Common myeloid progenitor, CD34-positive (primary cell): ENCODE results near the gene TIMELESS.

ENCODE experiments used
- CTCF ChIA-PET: fragments of 350-600 bp; sonication (Branson Sonifier 250); formaldehyde crosslinking; loops from one replicate; lab custom pipeline; 2021; ENCODE audit warnings: antibody characterized with exemption; lab: Charles Lee
- POLR2A ChIA-PET: fragments of 350-600 bp; sonication (Branson Sonifier 250); formaldehyde crosslinking; loops from one replicate; lab custom pipeline; 2021; ENCODE audit warnings: antibody characterized with exemption; lab: Charles Lee
- DNase-seq, 3 donors: peaks; one replicate each; pipeline versions ENCODE4 v3.0.0 to v3.0.0-alpha.2; 2013
- H3K27ac ChIP-seq, 2 experiments: 1 replicate in 1 of 2; 2 replicates in 1 of 2; pipeline ENCODE4 v1.7.0; 2013; ENCODE audit warnings: inconsistent platforms in 2 of 2, low read length in 2 of 2, mild to moderate bottlenecking in 2 of 2, low read depth in 1 of 2, moderate library complexity in 1 of 2; ENCODE audit not compliant: severe bottlenecking in 2 of 2, insufficient read depth in 1 of 2, poor library complexity in 1 of 2
- H3K27me3 ChIP-seq, 5 experiments: replicated peaks in 2 of 5; 1 replicate in 3 of 5; 2 replicates in 2 of 5; pipeline versions ENCODE4 v1.6.1 to v1.7.0; 2013; ENCODE audit warnings: low read length in 4 of 5, mild to moderate bottlenecking in 2 of 5, moderate library complexity in 2 of 5, inconsistent platforms in 1 of 5; ENCODE audit not compliant: insufficient read depth in 5 of 5, control insufficient read depth in 4 of 5
- H3K36me3 ChIP-seq, 4 experiments: 1 replicate in 2 of 4; 2 replicates in 2 of 4; pipeline versions ENCODE4 v1.6.1 to v1.7.0; 2013; ENCODE audit warnings: low read length in 3 of 4, control low read depth in 1 of 4, mild to moderate bottlenecking in 1 of 4; ENCODE audit not compliant: control insufficient read depth in 4 of 4, insufficient read depth in 4 of 4
- H3K4me1 ChIP-seq, 4 experiments: 1 replicate in 3 of 4; 2 replicates in 1 of 4; pipeline versions ENCODE4 v1.6.1 to v1.7.1; 2013; ENCODE audit warnings: low read length in 3 of 4, mild to moderate bottlenecking in 3 of 4, control low read depth in 1 of 4, inconsistent platforms in 1 of 4, moderate library complexity in 1 of 4; ENCODE audit not compliant: control insufficient read depth in 4 of 4, insufficient read depth in 4 of 4; ENCODE audit errors: control extremely low read depth in 1 of 4
- H3K4me3 ChIP-seq, 7 experiments: 1 replicate in 4 of 7; 2 replicates in 3 of 7; pipeline versions ENCODE4 v1.5.1 to v1.7.0; 2013; ENCODE audit warnings: mild to moderate bottlenecking in 7 of 7, low read length in 6 of 7, moderate library complexity in 6 of 7, inconsistent platforms in 2 of 7, low read depth in 2 of 7, control low read depth in 1 of 7; ENCODE audit not compliant: insufficient read depth in 4 of 7, control insufficient read depth in 1 of 7; ENCODE audit errors: extremely low read depth in 1 of 7
- H3K9me3 ChIP-seq, 5 experiments: 1 replicate in 4 of 5; 2 replicates in 1 of 5; pipeline versions ENCODE4 v1.6.1 to v1.7.1; 2013; ENCODE audit warnings: low read length in 4 of 5, mild to moderate bottlenecking in 2 of 5, inconsistent platforms in 1 of 5, low read depth in 1 of 5, moderate library complexity in 1 of 5; ENCODE audit not compliant: control insufficient read depth in 4 of 5, insufficient read depth in 2 of 5; ENCODE audit errors: control extremely low read depth in 1 of 5
- WGBS: methylation state at CpG from one replicate; pipeline ENCODE4 v1.1.5; 2013; ENCODE audit not compliant: insufficient coverage; 5-methylcytosine and 5-hydroxymethylcytosine counted together

Gene TIMELESS

GRCh38 chr12:56391721-56392120 is 57.5 kb downstream of the TIMELESS start:
- H3K36me3 ChIP-seq: no peaks in the 10 kb centered on the region
- H3K27ac ChIP-seq: no peak overlapping the region
- H3K4me3 ChIP-seq: no peak overlapping the region
- no CpG with 5 or more reads among the region's 1 CpG for WGBS
- H3K4me1 ChIP-seq: no peaks in the 10 kb centered on the region
- ChIA-PET POLR2A (no interaction called here), CTCF (no interaction called here)
- H3K27me3 ChIP-seq: no peaks in the 10 kb centered on the region
- H3K9me3 ChIP-seq: peaks cover 0 to 3% (median 0%) of the 10 kb centered on the region in 5 experiments
- no peak for DNase-seq

GRCh38 chr12:56389412-56389811 is 59.8 kb downstream of the TIMELESS start:
- ChIA-PET CTCF (interaction anchor here (0.5 to 0.8 kb wide), 2 partner anchors 34 to 39 kb away, joined by 3 read pairs; no protein-coding TSS in a partner anchor), POLR2A (no interaction called here)
- Histone ChIP-seq H3K36me3 (no peaks in the 10 kb centered on the region), H3K9me3 (peaks cover 0 to 3% (median 0%) of the 10 kb centered on the region in 5 experiments), H3K27me3 (no peaks in the 10 kb centered on the region), H3K27ac (no peak overlapping the region), H3K4me1 (no peaks in the 10 kb centered on the region), H3K4me3 (no peak overlapping the region)
- 100% methylated on average over 4 of the region's 5 CpGs for WGBS
- DNase-seq: no peak

GRCh38 chr12:56387152-56387736 is 62.0 kb downstream of the TIMELESS start:
- Histone ChIP-seq H3K9me3 (peaks cover 0 to under 1% (median 0%) of the 10 kb centered on the region in 5 experiments), H3K27ac (no peak overlapping the region), H3K4me1 (no peaks in the 10 kb centered on the region), H3K36me3 (no peaks in the 10 kb centered on the region), H3K4me3 (no peak overlapping the region), H3K27me3 (no peaks in the 10 kb centered on the region)
- no peak for DNase-seq
- ChIA-PET POLR2A (no interaction called here), CTCF (no interaction called here)
- WGBS: 100% methylated on average over 2 of the region's 7 CpGs

GRCh38 chr12:56385873-56386272 is 63.4 kb downstream of the TIMELESS start:
- Histone ChIP-seq H3K9me3 (no peaks in the 10 kb centered on the region), H3K4me1 (no peaks in the 10 kb centered on the region), H3K36me3 (no peaks in the 10 kb centered on the region), H3K27me3 (no peaks in the 10 kb centered on the region), H3K4me3 (no peak overlapping the region), H3K27ac (no peak overlapping the region)
- DNase-seq: no peak
- ChIA-PET POLR2A (no interaction called here), CTCF (interaction anchor here (1.2 kb wide), 1 partner anchor 47 kb away, joined by 3 read pairs; no protein-coding TSS in a partner anchor)
- WGBS: no CpG with 5 or more reads among the region's 1 CpG

GRCh38 chr12:56382611-56383010 is 66.6 kb downstream of the TIMELESS start:
- ChIA-PET POLR2A (no interaction called here), CTCF (no interaction called here)
- DNase-seq: no peak
- Histone ChIP-seq H3K36me3 (no peaks in the 10 kb centered on the region), H3K4me3 (no peak overlapping the region), H3K27me3 (no peaks in the 10 kb centered on the region), H3K9me3 (no peaks in the 10 kb centered on the region), H3K27ac (no peak overlapping the region), H3K4me1 (no peaks in the 10 kb centered on the region)
- 97% methylated on average over 6 of the region's 16 CpGs for WGBS

GRCh38 chr12:56377989-56378316 is 71.3 kb downstream of the TIMELESS start:
- Histone ChIP-seq H3K27ac (peak overlapping the region in 1 of 2 experiments; percentile 33), H3K36me3 (no peaks in the 10 kb centered on the region), H3K4me1 (peaks cover 0 to 5% (median 0%) of the 10 kb centered on the region in 4 experiments), H3K27me3 (no peaks in the 10 kb centered on the region), H3K4me3 (no peak overlapping the region), H3K9me3 (no peaks in the 10 kb centered on the region)
- no peak for DNase-seq
- WGBS: no CpG with 5 or more reads among the region's 1 CpG
- ChIA-PET POLR2A (interaction anchor here (0.6 to 0.7 kb wide), 2 partner anchors 17 to 26 kb away, joined by 3 to 5 read pairs; no protein-coding TSS in a partner anchor), CTCF (interaction anchor here (1.1 kb wide), 1 partner anchor 18 kb away, joined by 3 read pairs; the partner anchor contains the start of gene STAT2)

GRCh38 chr12:56377310-56377988 is 71.8 kb downstream of the TIMELESS start:
- Histone ChIP-seq H3K4me3 (no peak overlapping the region), H3K36me3 (no peaks in the 10 kb centered on the region), H3K9me3 (no peaks in the 10 kb centered on the region), H3K27me3 (no peaks in the 10 kb centered on the region), H3K4me1 (peaks cover 0 to 5% (median 0%) of the 10 kb centered on the region in 4 experiments), H3K27ac (peak overlapping the region in 1 of 2 experiments; percentile 33)
- CTCF ChIA-PET: interaction anchor here (0.9 to 1.1 kb wide), 2 partner anchors 16 to 17 kb away, joined by 3 to 5 read pairs; partner anchors contain the start of gene STAT2
- peak in 2 of 3 donors; percentile 35 to 52 for DNase-seq
- 100% methylated on average over 1 of the region's 4 CpGs for WGBS
- POLR2A ChIA-PET: interaction anchor here (0.6 to 0.7 kb wide), 2 partner anchors 16 to 25 kb away, joined by 3 to 5 read pairs; no protein-coding TSS in a partner anchor
